HTR-8/SVneo (cell line): ENCODE data around the gene VIPR2.
A peak's percentile ranks its signal among the peaks of the same experiment; 100 is the strongest.

Experiments
- DNase-seq: peaks from one replicate; pipeline ENCODE4 v3.0.0; 2011; ENCODE audit warnings: low spot score, mixed read lengths; ENCODE audit not compliant: insufficient read length
- FAIRE-seq: peaks from 2 replicates; lab custom pipeline; 2011; peaks lifted over from hg19 to GRCh38; lab: Jason Lieb, UNC

VIPR2 gene

DNA sequence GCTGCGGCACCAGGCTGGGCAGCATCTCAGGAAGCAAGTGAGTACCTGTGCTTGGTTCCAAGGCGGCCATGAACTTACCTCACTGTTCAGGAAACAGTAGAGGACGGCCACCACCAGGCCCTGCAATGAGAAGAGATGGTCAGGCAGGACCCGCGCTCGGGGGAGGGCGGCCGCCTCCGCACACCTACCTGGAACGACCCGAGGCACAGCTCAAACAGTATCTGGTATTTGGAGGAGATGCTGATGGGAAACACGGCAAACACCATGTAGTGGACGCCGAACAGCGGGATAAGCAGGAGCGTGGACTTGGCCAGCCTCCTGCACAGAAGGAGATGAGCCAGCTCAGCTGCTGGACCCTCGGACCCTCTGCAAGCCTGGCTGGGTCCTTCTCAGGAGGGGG, 112.9 kb downstream of the VIPR2 start:
- no peak for FAIRE-seq
- no peak for DNase-seq

DNA sequence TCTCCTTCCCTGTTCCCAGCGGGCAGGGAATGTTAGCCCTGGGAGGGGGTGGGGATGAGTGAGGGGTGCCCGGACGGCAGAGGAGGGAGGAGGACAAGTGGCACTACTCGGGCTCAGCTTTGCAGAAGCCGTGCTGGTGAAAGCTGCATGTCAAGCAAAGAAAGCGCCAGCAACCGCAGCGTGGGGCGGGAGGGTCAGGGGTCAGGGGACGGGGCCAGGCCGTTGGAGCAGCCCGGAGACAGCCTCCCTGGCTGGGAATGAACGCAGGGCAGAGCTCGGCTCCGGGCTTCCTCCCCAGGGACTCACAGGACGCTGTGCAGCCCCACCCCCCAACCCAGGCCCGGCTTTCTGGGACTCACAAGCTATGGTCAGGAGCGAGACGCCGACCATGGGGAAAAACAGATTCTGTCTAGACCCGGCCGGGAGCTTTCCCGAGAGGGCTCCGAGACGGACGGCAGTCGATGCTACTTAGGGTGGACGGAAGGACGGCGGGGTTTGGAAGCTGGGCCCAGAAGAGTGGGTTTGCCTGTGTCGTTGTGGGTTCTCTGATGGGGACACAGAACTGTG, 113.4 kb downstream of the VIPR2 start:
- FAIRE-seq: no peak

DNA sequence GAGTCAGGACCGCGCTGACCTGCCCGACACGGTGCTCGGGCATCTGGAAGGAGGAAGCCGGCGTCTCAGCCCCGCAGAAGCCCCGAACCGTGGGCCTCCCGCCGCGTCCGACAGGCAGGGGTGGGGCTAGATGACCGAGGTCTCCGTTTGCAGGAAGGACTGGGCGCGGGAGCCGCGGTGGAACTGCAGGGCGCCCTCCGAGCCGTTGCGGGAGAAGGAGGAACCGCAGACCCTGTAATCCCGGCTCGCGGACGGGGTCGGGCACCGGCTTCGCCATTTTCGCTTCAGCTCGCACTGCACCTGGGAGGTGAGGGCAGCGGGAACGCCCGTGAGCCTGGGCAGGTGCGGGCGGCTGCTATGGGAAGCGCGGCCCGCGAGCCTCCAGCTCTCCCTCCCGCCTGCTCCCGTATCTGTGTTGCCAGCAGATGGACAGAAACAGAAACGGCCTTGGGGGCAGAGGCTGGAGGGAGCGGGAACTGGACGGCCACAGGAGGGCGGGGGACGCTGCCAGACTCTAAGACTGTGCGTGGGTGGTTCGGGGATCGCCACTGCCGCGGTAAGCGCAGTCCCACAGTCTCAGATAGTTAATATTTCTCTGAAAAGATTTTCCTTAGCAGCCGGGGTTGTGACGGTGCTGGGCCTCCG, 114.1 kb downstream of the VIPR2 start:
- FAIRE-seq: no peak
- DNase-seq: peak; percentile 29

More for the DNA sequence above, 113.4 kb downstream of the VIPR2 start:
- DNase-seq: no peak

DNA sequence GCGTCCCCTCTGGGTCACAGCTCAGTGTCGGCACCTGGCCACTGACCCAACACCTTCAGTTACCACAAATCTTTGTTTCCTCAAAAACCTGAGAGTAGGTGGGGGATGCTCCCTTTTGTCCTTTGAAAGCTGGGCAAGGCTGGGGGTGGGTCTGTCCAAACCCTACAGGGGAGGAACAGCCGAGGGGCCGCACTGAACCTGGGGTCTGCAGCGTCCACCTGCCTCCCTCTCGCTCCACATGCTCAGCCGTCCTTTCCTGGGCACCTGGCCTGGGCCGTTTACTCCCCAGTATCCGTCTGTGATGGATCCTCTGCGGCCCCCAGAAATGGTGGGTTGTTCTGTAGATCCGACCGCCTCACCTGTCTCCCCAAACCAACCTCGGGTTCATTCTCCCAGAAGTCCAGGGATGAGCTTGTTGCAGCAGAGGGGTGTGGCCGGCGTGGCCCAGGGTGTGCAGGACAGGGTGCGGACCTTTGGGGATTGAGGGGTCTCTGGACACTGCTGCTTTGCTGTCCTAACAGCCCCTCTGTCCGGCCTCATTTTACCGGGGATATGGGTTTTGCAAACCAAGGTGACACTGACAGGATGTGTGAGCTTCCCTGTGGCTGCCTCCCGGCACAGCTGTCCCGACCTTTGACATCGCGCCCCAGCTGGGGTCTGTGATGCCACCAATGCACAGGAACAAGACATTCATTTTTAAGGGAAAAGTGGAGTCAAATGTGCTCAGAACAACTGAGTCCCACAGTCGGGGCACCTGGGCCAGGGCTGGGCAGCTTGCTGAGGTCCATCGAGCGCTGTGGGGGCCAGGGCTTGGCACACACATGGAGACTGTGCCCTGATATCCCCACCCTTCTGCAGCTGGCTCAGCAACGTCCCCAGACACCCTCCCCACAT, 115.9 kb downstream of the VIPR2 start:
- FAIRE-seq: no peak
- no peak for DNase-seq

DNA sequence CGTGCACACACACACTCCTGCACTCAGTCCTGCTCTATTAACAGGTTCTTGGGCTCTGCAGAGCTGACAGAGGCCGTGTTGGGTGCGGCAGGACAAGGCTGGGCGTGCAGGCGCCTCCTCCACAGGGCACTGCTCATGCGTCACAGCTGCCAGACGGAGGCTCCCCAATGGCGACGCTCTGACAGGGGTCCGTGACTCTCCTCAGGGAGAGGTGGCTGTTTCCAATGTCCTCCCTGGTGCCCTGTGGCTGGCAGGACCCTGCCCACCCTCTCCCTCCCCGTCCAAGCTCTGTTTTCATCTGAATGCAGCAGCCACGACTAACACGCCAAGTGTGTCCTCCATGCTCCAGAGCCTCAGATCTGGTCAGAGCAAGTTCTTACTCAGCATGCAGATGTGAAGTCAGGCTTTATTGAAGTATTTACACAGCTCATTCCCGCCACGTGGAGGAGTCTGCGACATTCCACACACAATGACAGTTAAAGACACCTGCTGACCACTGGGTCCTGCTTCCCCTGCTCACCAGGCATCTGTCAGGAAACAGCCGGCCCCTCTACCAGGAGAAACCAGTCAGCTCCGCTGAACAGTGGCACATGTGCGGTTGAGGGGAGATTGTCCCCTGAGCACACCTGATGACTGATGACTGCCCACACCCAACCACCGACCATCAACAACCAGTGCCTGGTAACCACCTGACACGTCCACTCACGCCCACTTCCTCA, 116.7 kb downstream of the VIPR2 start:
- no peak for FAIRE-seq
- no peak for DNase-seq

DNA sequence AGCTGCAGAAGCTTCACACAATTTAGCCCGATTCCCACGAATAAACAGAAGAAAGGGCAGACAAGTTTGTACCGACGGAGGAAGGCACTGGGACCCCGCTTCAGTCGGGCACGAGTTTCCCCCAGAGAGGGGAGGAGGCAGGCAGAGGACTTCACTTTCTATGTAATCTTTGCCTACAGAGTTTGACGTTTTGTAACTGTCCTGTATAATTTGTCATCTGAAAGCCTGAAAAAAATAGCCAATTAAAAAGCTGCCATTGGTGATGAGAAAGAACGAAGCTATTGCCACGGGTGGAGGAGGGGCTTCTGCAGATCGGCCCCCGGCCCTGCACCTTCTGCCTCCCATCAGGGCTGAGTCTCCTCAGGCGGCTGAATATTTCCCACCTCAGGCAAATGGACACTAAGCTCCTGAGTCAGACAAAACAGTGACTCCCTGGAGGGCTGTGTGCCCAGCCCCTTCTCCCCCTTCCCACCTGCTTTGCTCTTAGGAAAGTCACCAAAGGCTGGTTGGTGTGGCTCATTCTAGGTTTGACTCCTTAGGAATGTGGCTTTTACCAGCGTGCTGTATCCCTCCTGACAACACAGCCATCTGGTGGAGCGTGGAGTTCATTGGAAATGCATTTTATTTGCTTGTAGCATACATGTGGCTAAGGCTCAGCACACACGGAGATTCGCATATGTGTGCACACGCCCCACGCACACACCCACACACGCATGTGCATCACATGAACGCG, 117.4 kb downstream of the VIPR2 start:
- DNase-seq: peak; percentile 34
- no peak for FAIRE-seq

DNA sequence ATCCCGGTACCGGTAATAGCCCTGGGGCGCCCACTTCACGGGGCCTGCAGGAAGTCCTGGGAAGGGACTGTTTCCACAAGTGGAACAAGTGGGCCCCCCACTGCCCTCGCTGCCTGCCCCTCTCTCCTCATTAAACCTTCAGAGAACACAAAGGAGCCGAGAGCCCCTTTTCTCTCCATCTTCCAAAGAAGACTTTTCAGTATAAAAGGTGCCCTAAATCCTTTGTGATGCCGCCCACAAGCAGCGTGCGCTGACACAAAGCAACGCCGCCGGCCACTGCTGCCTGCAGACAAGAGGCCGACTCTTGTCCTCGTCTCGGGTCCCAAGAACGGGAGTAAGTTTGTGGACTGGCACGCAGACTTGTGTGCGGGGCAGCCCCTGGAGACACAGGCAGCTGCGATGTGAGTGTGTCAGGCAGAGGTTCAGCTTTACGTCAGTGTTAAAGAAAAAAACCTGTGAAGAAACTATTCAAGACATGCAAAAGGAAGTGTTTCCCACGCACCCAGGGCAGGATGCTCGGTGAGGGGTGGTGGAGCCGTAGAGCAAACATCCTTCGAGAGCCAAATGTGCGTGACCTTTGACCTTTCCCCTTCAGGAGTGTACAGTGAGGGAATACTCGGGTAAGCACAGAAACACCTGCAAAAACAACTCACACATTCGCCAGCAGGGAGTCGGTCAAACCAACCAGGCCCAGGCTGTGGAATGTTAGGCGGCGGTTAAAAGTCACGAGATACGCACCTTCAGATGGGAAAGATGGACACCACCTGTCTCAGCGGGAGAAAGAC, 118.2 kb downstream of the VIPR2 start:
- no peak for DNase-seq
- FAIRE-seq: no peak

DNA sequence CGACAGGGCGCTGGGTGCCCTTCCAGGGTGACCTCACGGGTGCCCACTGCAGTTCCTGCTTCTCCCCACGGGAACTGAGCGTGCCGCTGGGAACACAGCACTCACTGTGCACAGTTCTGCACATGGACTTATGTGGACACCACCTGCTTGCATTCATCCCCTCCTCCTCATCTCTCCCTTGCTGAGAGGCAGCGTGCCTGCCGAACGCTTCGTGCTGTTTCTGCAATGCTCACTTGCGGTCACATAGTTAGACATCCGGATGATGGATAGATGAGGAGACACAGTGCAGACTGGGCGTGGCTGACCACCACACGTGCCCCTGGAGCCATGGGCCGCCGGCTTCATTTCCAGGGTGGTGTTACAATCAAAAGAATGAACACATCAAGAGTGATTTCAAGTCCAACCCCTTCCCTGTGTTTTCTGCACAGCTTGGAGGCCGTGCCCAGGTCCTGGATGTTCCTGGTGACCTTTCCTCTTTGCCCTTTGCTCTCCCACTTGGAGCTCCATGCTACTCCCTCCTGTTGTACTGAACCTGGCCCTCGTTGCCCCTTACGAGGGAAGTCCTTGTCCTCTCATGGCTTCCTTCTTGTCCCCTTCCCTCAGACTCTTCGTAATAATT, 119.4 kb downstream of the VIPR2 start:
- FAIRE-seq (no peak), DNase-seq (no peak)

DNA sequence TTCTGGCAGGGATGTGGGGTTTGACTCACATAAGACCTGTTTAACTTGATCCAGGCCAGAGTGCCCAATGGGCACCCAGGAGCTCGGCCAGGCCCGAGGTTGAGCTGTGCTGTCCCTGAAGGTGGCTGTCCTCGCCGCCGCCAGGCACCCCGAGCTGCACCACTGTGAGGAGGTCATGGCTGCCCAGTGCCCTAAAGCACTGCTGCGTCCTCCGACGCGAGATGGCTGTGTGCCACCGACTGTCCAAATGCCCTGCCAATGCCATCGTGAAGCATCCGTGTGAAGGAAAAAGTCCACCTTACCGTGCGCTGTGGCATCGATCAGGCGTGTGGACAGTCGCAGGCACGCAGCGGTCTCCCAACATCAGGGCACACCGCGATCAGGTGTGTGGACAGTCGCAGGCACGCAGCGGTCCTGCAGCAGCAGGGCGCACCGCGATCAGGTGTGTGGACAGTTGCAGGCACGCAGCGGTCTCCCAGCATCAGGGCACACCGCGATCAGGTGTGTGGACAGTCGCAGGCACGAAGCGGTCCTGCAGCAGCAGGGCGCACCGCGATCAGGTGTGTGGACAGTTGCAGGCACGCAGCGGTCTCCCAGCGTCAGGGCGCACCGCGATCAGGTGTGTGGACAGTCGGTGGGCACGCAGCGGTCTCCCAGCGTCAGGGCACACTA, 120.3 kb downstream of the VIPR2 start:
- DNase-seq (no peak), FAIRE-seq (no peak)

DNA sequence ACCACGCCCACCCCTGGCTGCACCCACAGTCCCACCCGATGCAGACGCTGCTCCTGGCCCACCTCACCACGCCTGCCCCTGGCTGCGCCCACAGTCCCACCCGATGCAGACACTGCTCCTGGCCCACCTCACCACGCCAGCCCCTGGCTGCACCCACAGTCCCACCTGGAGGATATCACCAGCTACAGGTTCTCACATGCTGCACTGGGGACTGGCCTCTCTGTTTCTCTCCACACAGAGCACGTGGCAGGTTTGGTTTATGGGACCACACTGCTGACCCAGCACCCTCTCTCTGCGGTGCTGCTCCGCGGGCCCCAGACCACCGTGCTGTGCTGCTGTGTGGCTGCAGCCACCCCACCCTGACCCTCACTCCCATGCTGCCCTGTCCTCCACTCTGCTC, 120.9 kb downstream of the VIPR2 start:
- no peak for FAIRE-seq
- DNase-seq: no peak

DNA sequence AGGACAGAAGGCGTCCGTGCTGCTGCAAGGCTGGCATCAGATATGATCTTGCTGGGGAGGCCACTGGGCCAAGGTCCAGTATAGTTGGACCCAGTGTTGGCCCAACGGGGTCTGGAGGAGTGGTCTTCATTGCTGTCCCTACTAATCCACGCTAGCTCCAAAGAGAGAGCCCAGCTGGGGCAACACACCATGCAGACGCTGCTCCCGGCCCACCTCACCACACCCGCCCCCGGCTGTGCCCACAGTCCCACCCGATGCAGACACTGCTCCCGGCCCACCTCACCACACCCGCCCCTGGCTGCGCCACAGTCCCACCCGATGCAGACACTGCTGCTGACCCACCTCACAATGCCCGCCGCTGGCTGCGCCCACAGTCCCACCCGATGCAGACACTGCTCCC, 121.5 kb downstream of the VIPR2 start:
- FAIRE-seq (peak; percentile 63), DNase-seq (no peak)

DNA sequence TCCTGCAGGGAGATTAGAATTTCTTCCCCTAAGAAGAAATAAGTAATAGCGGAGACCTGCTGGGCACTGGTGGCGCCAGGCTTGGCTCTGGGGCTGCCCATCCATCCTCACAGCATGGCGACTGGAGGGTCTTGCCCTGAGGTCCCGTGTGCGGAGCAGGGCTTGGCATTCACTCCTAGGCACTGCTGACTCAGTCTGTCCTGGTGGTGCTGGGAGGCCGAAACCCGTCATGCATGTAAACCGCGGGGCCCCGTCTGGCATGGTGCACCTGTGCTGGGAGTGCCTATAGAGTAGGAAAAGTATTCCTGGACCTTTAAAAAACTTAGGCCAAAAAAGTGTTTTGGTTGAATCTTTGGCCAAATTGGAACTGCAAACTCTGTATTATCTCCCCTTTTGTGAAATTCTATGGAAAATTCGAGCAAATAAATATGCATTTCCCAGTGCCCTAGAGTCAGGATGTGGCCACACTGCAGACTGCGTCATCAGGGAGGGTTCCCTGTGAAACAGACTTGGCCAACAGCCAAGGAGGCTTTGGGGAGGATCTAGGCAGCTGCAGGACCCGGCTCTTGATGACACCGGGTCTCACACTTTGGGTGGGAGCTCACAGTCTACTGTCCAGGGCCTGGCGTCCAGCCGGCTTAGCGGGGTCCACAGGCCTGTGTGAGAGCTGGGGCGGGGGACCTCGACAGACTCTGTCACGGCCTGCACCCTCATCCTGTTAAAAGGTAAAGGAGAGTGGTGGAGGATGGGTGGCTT, 122.3 kb downstream of the VIPR2 start:
- FAIRE-seq (no peak), DNase-seq (no peak)

DNA sequence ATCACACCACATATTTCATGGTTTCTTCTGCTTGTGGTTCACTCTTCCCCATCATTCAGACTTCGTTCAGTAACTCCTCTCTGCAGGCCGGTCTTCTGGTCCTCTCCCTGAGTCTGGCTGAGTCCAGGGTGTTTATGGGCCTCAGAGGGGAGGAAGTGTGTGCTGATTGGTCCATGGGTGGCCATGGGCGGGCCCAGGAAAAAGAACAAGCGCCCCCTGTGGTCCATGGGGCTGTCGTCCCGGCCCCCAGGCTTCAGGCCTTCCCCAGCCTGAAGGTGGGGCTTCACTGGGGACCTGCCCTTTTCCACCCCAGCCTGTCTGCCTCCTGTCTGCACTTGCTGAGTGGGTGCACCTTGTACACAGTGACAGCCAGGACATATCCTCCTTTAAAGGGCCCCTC, 123.7 kb downstream of the VIPR2 start:
- DNase-seq: no peak
- no peak for FAIRE-seq

DNA sequence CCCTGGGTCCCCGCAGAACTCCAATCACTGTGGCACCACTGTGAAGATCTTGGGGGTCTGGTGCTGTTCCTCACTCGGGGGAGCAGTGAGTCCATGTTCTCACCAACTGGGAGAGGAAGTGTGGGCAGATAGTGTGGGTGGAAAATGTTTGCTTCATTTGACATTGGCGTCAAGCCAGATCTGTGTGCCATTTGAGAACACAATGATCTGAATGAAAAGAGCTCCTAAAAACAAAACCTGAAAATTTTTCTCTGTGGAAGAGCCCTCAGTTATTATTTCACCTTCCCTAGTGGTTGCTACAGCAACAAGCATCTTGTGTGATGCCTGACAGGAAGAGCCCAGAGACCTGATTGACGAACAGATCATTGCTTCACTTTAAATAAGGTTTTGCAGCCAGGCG, 125.6 kb downstream of the VIPR2 start:
- DNase-seq (no peak), FAIRE-seq (no peak)

DNA sequence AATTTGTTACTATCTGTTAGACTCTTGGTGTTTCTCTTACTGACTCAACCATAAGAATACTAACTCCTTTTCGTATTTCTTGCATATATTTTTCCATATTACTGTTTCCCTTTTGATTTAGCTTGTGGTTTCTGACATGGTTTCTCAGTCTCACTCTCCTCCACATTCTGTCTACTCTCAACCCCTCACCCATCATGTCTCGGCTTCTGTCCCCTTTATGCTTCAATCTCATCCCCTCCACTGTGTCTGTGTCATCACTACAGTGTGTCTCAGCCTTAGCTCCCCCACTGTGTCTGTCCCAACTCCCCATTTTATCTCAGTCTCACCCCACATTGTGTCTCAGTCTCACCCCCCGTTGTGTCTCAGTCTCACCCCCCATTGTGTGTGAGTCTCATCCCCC, 126.9 kb downstream of the VIPR2 start:
- FAIRE-seq: no peak
- DNase-seq: no peak

DNA sequence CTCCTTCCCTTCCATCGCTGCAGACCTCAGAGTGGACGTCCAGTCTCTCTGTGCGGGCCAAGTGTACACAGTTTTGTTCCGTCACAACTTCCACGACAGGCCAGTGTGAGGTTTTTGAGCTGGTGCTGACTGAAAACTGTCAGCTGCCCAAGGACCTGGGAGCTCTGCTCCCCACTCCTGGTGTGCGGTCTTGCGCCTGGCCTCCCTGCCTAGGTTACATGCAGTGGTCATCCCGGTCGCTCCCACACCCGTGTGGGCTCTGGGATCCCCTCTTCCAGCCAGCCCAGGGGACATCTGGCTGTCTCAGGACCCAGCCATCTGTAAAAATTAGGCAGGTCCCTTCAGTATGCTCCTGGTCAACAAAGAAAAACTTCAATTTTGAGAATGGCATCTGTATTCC, 127.5 kb downstream of the VIPR2 start:
- no peak for DNase-seq
- no peak for FAIRE-seq

DNA sequence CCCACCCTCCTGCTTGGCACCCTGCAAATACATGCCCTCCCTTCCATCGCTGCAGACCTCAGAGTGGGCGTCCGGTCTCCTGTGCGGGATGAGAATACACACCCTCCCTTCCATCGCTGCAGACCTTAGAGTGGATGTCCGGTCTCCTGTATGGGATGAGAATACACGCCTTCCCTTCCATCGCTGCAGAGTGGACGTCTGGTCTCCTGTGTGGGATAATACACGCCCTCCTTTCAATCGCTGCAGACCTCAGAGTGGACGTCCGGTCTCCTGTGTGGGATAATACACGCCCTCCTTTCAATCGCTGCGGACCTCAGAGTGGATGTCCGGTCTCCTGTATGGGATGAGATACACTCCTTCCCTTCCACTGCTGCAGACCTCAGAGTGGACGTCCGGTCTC, 128.1 kb downstream of the VIPR2 start:
- no peak for DNase-seq
- FAIRE-seq: no peak
